Prostate gland (tissue), 2 donors: ENCODE results near the gene CSRP1.

Experiments used
- POLR2A ChIP-seq: fragments of 450-650 bp; IDR thresholded peaks from one replicate; pipeline ENCODE4 v1.6.1; 2016; ENCODE audit warnings: antibody characterized with exemption, mild to moderate bottlenecking
- TF ChIP-seq, protein P1 (sequence below), 4 experiments: fragments of 200-600 bp in 2 of 4; fragments of 450-650 bp in 2 of 4; sonication (generic) in 2 of 4; IDR thresholded peaks; 1 replicate in 3 of 4; 2 replicates in 1 of 4; pipeline ENCODE4 v1.5.1; 2016 to 2019; ENCODE audit warnings: antibody characterized with exemption in 4 of 4, mild to moderate bottlenecking in 2 of 4, moderate library complexity in 2 of 4

DNA sequence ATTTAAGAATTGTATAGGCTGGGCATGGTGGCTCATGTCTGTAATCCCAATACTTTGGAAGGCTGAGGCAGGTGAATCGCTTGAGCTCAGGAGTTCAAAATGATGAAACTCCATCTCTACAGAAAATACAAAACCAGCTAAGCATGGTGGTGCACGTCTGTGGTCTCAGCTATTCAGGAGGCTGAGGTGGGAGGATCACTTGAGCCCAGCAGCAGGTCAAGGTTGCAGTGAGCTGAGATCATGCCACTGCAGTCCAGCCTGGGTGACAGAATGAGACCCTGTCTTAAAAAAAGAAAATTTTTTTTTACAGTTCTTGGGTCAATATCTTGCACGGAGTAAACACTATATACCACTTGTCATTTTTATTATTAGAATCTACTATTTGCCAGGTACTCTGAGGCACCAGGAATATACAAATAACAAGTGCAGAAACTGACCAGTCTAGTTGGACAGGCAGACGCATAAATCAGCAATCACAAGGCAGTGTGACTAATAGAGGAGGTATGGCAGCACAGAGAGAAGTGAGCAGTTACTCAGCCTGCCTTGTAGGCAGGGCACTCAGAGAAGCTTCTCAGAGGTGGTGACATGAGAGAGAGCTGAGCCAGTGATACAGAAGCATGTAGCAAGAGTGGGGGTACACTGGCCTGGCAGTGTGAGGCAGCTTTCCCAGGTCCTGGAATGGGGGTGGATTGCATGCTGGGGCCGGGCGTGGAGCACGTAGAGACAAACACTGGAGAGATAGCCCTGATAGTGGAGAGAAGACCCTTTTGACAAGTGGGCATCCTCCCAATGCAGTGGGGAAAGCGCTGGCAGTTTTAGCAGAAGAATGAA, 45.9 kb downstream of the CSRP1 start:
- TF ChIP-seq, protein P1, sequence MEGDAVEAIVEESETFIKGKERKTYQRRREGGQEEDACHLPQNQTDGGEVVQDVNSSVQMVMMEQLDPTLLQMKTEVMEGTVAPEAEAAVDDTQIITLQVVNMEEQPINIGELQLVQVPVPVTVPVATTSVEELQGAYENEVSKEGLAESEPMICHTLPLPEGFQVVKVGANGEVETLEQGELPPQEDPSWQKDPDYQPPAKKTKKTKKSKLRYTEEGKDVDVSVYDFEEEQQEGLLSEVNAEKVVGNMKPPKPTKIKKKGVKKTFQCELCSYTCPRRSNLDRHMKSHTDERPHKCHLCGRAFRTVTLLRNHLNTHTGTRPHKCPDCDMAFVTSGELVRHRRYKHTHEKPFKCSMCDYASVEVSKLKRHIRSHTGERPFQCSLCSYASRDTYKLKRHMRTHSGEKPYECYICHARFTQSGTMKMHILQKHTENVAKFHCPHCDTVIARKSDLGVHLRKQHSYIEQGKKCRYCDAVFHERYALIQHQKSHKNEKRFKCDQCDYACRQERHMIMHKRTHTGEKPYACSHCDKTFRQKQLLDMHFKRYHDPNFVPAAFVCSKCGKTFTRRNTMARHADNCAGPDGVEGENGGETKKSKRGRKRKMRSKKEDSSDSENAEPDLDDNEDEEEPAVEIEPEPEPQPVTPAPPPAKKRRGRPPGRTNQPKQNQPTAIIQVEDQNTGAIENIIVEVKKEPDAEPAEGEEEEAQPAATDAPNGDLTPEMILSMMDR (IDR thresholded peaks at IDR 0.05): peak in 1 of 4 experiments; percentile 3
- peak; percentile 55 for TF ChIP-seq POLR2A
